Fibroblast of skin of scalp (primary cell): ENCODE measurements around the gene TNFRSF1B.
A peak's percentile ranks its signal among the peaks of the same experiment; 100 is the strongest.

ENCODE experiments used
- DNase-seq: peaks from one replicate; pipeline ENCODE4 v3.0.0-alpha.2; 2013

The TNFRSF1B gene

GRCh38 chr1:12142141-12142823, 24.5 kb upstream of the TNFRSF1B start:
- DNase-seq: no peak

- no peak for DNase-seq
Observed at GRCh38 chr1:12142891-12143630, 23.7 kb upstream of the TNFRSF1B start.

GRCh38 chr1:12143631-12144155, 23.1 kb upstream of the TNFRSF1B start:
- peak; percentile 90 for DNase-seq

- DNase-seq: no peak
Observed at GRCh38 chr1:12144236-12144635, 22.6 kb upstream of the TNFRSF1B start.

- no peak for DNase-seq
Observed at GRCh38 chr1:12144969-12145368, 21.8 kb upstream of the TNFRSF1B start.

GRCh38 chr1:12145616-12146342, 21.0 kb upstream of the TNFRSF1B start:
- DNase-seq: no peak

GRCh38 chr1:12146343-12147112, 20.3 kb upstream of the TNFRSF1B start:
- DNase-seq: no peak

GRCh38 chr1:12147201-12147701, 19.5 kb upstream of the TNFRSF1B start:
- DNase-seq: no peak

GRCh38 chr1:12148160-12148957, 18.4 kb upstream of the TNFRSF1B start:
- no peak for DNase-seq

- DNase-seq: peak; percentile 20
Observed at GRCh38 chr1:12148958-12149790, 17.6 kb upstream of the TNFRSF1B start.

- no peak for DNase-seq
Observed at GRCh38 chr1:12149791-12150175, 17.0 kb upstream of the TNFRSF1B start.

GRCh38 chr1:12150456-12151200, 16.2 kb upstream of the TNFRSF1B start:
- DNase-seq: no peak

- DNase-seq: no peak
Observed at GRCh38 chr1:12151465-12151864, 15.3 kb upstream of the TNFRSF1B start.

GRCh38 chr1:12152113-12152891, 14.5 kb upstream of the TNFRSF1B start:
- no peak for DNase-seq

- DNase-seq: peak; percentile 94
Observed at GRCh38 chr1:12153181-12153785, 13.5 kb upstream of the TNFRSF1B start.

GRCh38 chr1:12155328-12155727, 11.5 kb upstream of the TNFRSF1B start:
- no peak for DNase-seq

- DNase-seq: no peak
Observed at GRCh38 chr1:12157366-12158231, 9.2 kb upstream of the TNFRSF1B start.
